HepG2 (cell line): ENCODE data around the gene SLC25A25. TPM values are rescaled to one million over a fixed set of nuclear protein-coding genes. Genes with fewer than 3 reads are reported as not detected.

Source experiments
- ATM ChIP-seq: fragments of 450-650 bp; IDR thresholded peaks from 2 replicates; pipeline ENCODE4 v1.7.1; 2017; ENCODE audit warnings: mild to moderate bottlenecking, borderline replicate concordance
- CEBPG ChIP-seq: IDR thresholded peaks from 2 replicates; pipeline ENCODE4 v1.6.1; 2016
- ETV6 ChIP-seq: sonication (generic); formaldehyde crosslinking; conservative IDR thresholded peaks from 2 replicates; pipeline ENCODE4 v1.4.0; 2020; ENCODE audit warnings: missing genetic modification reagents
- FLYWCH1 ChIP-seq: sonication (generic); formaldehyde crosslinking; IDR thresholded peaks from 2 replicates; pipeline ENCODE4 v1.8.1; 2023; ENCODE audit warnings: mild to moderate bottlenecking, missing genetic modification reagents
- FUBP1 ChIP-seq: sonication (generic); formaldehyde crosslinking; IDR thresholded peaks from 2 replicates; pipeline ENCODE4 v1.5.1; 2020; ENCODE audit warnings: missing genetic modification reagents, mild to moderate bottlenecking, borderline replicate concordance
- GATAD1 ChIP-seq: IDR thresholded peaks from 2 replicates; pipeline ENCODE4 v1.6.1; 2016; ENCODE audit warnings: missing genetic modification reagents, missing compliant biosample characterization
- GLMP ChIP-seq: sonication (generic); formaldehyde crosslinking; IDR thresholded peaks from 2 replicates; pipeline ENCODE4 v1.9.0; 2021; ENCODE audit warnings: missing genetic modification reagents, mild to moderate bottlenecking, borderline replicate concordance
- GPN1 ChIP-seq: sonication (generic); formaldehyde crosslinking; IDR thresholded peaks from 2 replicates; pipeline ENCODE4 v1.5.1; 2020; ENCODE audit warnings: missing genetic modification reagents, borderline replicate concordance
- HMGA1 ChIP-seq: sonication (generic); formaldehyde crosslinking; conservative IDR thresholded peaks from 2 replicates; pipeline ENCODE4 v1.4.0; 2020; ENCODE audit warnings: missing genetic modification reagents
- JDP2 ChIP-seq: sonication (generic); formaldehyde crosslinking; IDR thresholded peaks from 2 replicates; pipeline ENCODE4 v1.8.1; 2022; ENCODE audit warnings: missing genetic modification reagents, borderline replicate concordance
- KMT2A ChIP-seq: sonication (generic); formaldehyde crosslinking; IDR thresholded peaks from 2 replicates; pipeline ENCODE4 v1.4.0; 2020; ENCODE audit warnings: missing genetic modification reagents
- LRRFIP1 ChIP-seq: sonication (generic); formaldehyde crosslinking; conservative IDR thresholded peaks from 2 replicates; pipeline ENCODE4 v1.4.0; 2020; ENCODE audit warnings: missing genetic modification reagents
- MAFG ChIP-seq: sonication (generic); formaldehyde crosslinking; IDR thresholded peaks from 2 replicates; pipeline ENCODE4 v1.5.1; 2020; ENCODE audit warnings: mild to moderate bottlenecking, missing genetic modification reagents
- NR2F2 ChIP-seq: IDR thresholded peaks from 2 replicates; pipeline ENCODE4 v1.6.1; 2012; ENCODE audit warnings: low read depth, inconsistent platforms, borderline replicate concordance
- PLRG1 ChIP-seq: fragments of 450-650 bp; conservative IDR thresholded peaks from 2 replicates; pipeline ENCODE4 v1.6.1; 2016
- SIN3B ChIP-seq: fragments of 150-350 bp; IDR thresholded peaks from 2 replicates; pipeline ENCODE4 v1.6.1; 2014; ENCODE audit warnings: low read length
- SMAD9 ChIP-seq: sonication (generic); formaldehyde crosslinking; IDR thresholded peaks from 2 replicates; pipeline ENCODE4 v1.5.1; 2020; ENCODE audit warnings: mild to moderate bottlenecking, missing genetic modification reagents
- ZBTB21 ChIP-seq: sonication (generic); formaldehyde crosslinking; IDR thresholded peaks from 2 replicates; pipeline ENCODE4 v1.4.0; 2020; ENCODE audit warnings: missing genetic modification reagents
- ZBTB34 ChIP-seq: sonication (generic); formaldehyde crosslinking; IDR thresholded peaks from 2 replicates; pipeline ENCODE4 v1.8.0; 2022; ENCODE audit warnings: mild to moderate bottlenecking, missing genetic modification reagents
- ZMYM4 ChIP-seq: sonication (generic); formaldehyde crosslinking; IDR thresholded peaks from 2 replicates; pipeline ENCODE4 v1.8.1; 2023; ENCODE audit warnings: mild to moderate bottlenecking, missing genetic modification reagents
- ZNF33A ChIP-seq: sonication (generic); formaldehyde crosslinking; IDR thresholded peaks from 2 replicates; pipeline ENCODE4 v1.5.1; 2020; ENCODE audit warnings: missing genetic modification reagents, mild to moderate bottlenecking, moderate library complexity, borderline replicate concordance
- ZNF557 ChIP-seq: sonication (generic); formaldehyde crosslinking; IDR thresholded peaks from 2 replicates; pipeline ENCODE4 v1.4.0; 2020; ENCODE audit warnings: missing genetic modification reagents
- ZNF597 ChIP-seq: sonication (generic); formaldehyde crosslinking; IDR thresholded peaks from 2 replicates; pipeline ENCODE4 v1.5.0; 2020; ENCODE audit warnings: missing genetic modification reagents
- ZNF746 ChIP-seq: sonication (generic); formaldehyde crosslinking; IDR thresholded peaks from 2 replicates; pipeline ENCODE4 v1.8.0; 2022; ENCODE audit warnings: mild to moderate bottlenecking, missing genetic modification reagents
- polyA plus RNA-seq, 8 experiments: library from polyadenylated mRNA; depleted of rRNA in 3 of 8; stranded (reverse) in 7 of 8; unstranded in 1 of 8; fragments of >200 nt; fragmentation: Illumina TruSeq in 4 of 8; extraction: Trizol in 4 of 8; gene quantifications; 2 replicates each; pipeline versions ENCODE4 v1.2.1 to v1.2.3, GENCODE V29; 2011 to 2016; ENCODE audit warnings: low read depth in 4 of 8, missing spikeins in 1 of 8, mixed read lengths in 1 of 8; ENCODE audit not compliant: insufficient read depth in 1 of 8
- total RNA-seq, 5 experiments: library from RNA; depleted of rRNA; stranded (reverse); fragments of >200 nt; fragmentation: Illumina TruSeq; extraction: Trizol; gene quantifications; 2 replicates each; pipeline ENCODE4 v1.2.3, GENCODE V29; 2016; ENCODE audit warnings: low read depth in 1 of 5

Gene SLC25A25
- total and polyA plus RNA-seq, 2 of the 13 experiments (the other 11 are each of a cell fraction or from before 2014, with no cell fraction given) = 10.5 to 24.8 TPM

- TF ChIP-seq FUBP1 (CRISPR knock-in tag) (no peak), MAFG (CRISPR knock-in tag) (no peak), LRRFIP1 (CRISPR knock-in tag) (no peak), ZNF33A (CRISPR knock-in tag) (no peak), KMT2A (CRISPR knock-in tag) (no peak), ZNF597 (CRISPR knock-in tag) (no peak), GPN1 (CRISPR knock-in tag) (no peak), SMAD9 (CRISPR knock-in tag) (no peak), ATM (no peak), CEBPG (CRISPR knock-in tag) (no peak), ZBTB34 (CRISPR knock-in tag) (no peak), JDP2 (CRISPR knock-in tag) (no peak), GLMP (no peak), NR2F2 (no peak), PLRG1 (no peak), HMGA1 (CRISPR knock-in tag) (no peak), ZNF557 (CRISPR knock-in tag) (no peak), ETV6 (CRISPR knock-in tag) (no peak), ZNF746 (CRISPR knock-in tag) (no peak), ZMYM4 (CRISPR knock-in tag) (no peak; the same call in 1 of the 2 replicates), GATAD1 (CRISPR knock-in tag) (no peak), FLYWCH1 (CRISPR knock-in tag) (no peak), ZBTB21 (no peak), SIN3B (no peak)
These were observed 33.0 kb upstream of the SLC25A25 start (continued) for GRCh38 chr9:128034821-128035652.
